Stomach (tissue), 9 donors: ENCODE data around the gene EHHADH. TPM values are rescaled to one million over a fixed set of nuclear protein-coding genes. Genes with fewer than 3 reads are reported as not detected.
A peak's percentile ranks its signal among the peaks of the same experiment; 100 is the strongest.

Experiments
- DNase-seq, 2 donors: peaks; one replicate each; pipeline versions ENCODE4 v3.0.0 to v3.0.0-alpha.2; 2013 to 2019
- H3K27ac ChIP-seq, 5 donors: fragments of 200-600 bp in 4 of 5; sonication (generic) in 4 of 5; one replicate each; pipeline ENCODE4 v1.5.1; 2013 to 2019; ENCODE audit warnings: mild to moderate bottlenecking in 1 of 5, moderate library complexity in 1 of 5
- H3K27me3 ChIP-seq, 3 donors: fragments of 200-600 bp; sonication (generic); one replicate each; pipeline ENCODE4 v1.5.1; 2017 to 2019; ENCODE audit warnings: mixed run types in 1 of 3
- H3K36me3 ChIP-seq, 4 donors: fragments of 200-600 bp; sonication (generic); 1 replicate in 3 of 4; 2 replicates in 1 of 4; pipeline ENCODE4 v1.5.1; 2016 to 2019
- H3K4me1 ChIP-seq, 4 donors: fragments of 200-600 bp; sonication (generic); one replicate each; pipeline ENCODE4 v1.5.1; 2016 to 2019
- H3K4me3 ChIP-seq, 4 donors: fragments of 200-600 bp; sonication (generic) in 3 of 4; one replicate each; pipeline ENCODE4 v1.5.1; 2016 to 2019; ENCODE audit warnings: mild to moderate bottlenecking in 1 of 4
- H3K9me3 ChIP-seq, 4 donors: fragments of 200-600 bp; sonication (generic); one replicate each; pipeline ENCODE4 v1.5.1; 2016 to 2019
- EP300 ChIP-seq: sonication (generic); formaldehyde crosslinking; IDR thresholded peaks from one replicate; pipeline ENCODE4 v1.6.1; 2017; ENCODE audit warnings: antibody characterized with exemption
- POLR2A ChIP-seq, 4 donors: fragments of 450-650 bp; IDR thresholded peaks; one replicate each; pipeline ENCODE4 v1.6.1; 2016; ENCODE audit warnings: antibody characterized with exemption in 4 of 4, control low read depth in 2 of 4, mild to moderate bottlenecking in 1 of 4, moderate library complexity in 1 of 4
- POLR2AphosphoS5 ChIP-seq, 3 donors: sonication (generic); formaldehyde crosslinking; IDR thresholded peaks; one replicate each; pipeline ENCODE4 v1.6.1; 2016; ENCODE audit warnings: antibody characterized with exemption in 3 of 3
- WGBS, 5 donors: extraction: QIAGEN DNeasy Blood & Tissue Kit in 3 of 5; methylation state at CpG; one replicate each; pipeline versions ENCODE4 v1.1.5 to v1.1.7; 2013 to 2018; 5-methylcytosine and 5-hydroxymethylcytosine counted together
- intact Hi-C: fragments of 100-400 bp; cut with DNase I; formaldehyde crosslinking; loops from one replicate; pipeline ENCODE4 v1.15.1; 2023; ENCODE audit warnings: low total_unique reads
- polyA plus RNA-seq, 3 donors: library from polyadenylated mRNA; stranded (reverse); fragments of 200-250 nt; gene quantifications; one replicate each; pipeline ENCODE4 v1.2.3, GENCODE V29; 2013
- total RNA-seq, 5 donors: library from RNA; depleted of rRNA; stranded (reverse); fragments of >200 nt; gene quantifications; one replicate each; pipeline versions ENCODE4 v1.1.0 to v1.2.3, GENCODE V29; 2014 to 2016
- TF ChIP-seq, protein P1 (sequence below), 7 experiments: fragments of 450-650 bp in 4 of 7; fragments of 200-600 bp in 3 of 7; sonication (generic) in 3 of 7; IDR thresholded peaks; one replicate each; pipeline ENCODE4 v1.5.1; 2016 to 2019; ENCODE audit warnings: antibody characterized with exemption in 7 of 7, control low read depth in 2 of 7, mild to moderate bottlenecking in 1 of 7
- donor health status: healthy with polysubstance abuse.
- donor health status: Bipolar disorder and iron deficiency.
- donor health status: healthy.

Gene EHHADH
- total and polyA plus RNA-seq, 8 donors = 0.58 to 18.3 (median 7.9) TPM

- no peak overlapping the region for H3K4me3 ChIP-seq
- H3K9me3 ChIP-seq = no peaks in the 10 kb centered on the region
- H3K27ac ChIP-seq = no peak overlapping the region
- TF ChIP-seq POLR2A (IDR thresholded peaks at IDR 0.05) (no peak), POLR2AphosphoS5 (IDR thresholded peaks at IDR 0.05) (no peak), EP300 (no peak)
- TF ChIP-seq, protein P1, sequence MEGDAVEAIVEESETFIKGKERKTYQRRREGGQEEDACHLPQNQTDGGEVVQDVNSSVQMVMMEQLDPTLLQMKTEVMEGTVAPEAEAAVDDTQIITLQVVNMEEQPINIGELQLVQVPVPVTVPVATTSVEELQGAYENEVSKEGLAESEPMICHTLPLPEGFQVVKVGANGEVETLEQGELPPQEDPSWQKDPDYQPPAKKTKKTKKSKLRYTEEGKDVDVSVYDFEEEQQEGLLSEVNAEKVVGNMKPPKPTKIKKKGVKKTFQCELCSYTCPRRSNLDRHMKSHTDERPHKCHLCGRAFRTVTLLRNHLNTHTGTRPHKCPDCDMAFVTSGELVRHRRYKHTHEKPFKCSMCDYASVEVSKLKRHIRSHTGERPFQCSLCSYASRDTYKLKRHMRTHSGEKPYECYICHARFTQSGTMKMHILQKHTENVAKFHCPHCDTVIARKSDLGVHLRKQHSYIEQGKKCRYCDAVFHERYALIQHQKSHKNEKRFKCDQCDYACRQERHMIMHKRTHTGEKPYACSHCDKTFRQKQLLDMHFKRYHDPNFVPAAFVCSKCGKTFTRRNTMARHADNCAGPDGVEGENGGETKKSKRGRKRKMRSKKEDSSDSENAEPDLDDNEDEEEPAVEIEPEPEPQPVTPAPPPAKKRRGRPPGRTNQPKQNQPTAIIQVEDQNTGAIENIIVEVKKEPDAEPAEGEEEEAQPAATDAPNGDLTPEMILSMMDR (IDR thresholded peaks at IDR 0.05) = no peak
- intact Hi-C loops = no loop called here
- H3K36me3 ChIP-seq = peaks cover 12 to 21% (median 18%) of the 10 kb centered on the region in 4 donors
- no peaks in the 10 kb centered on the region for H3K27me3 ChIP-seq
- DNase-seq = no peak
- no peaks in the 10 kb centered on the region for H3K4me1 ChIP-seq
These were observed 65.0 kb downstream of the EHHADH start for GRCh38 chr3:185188816-185189215.

DNA sequence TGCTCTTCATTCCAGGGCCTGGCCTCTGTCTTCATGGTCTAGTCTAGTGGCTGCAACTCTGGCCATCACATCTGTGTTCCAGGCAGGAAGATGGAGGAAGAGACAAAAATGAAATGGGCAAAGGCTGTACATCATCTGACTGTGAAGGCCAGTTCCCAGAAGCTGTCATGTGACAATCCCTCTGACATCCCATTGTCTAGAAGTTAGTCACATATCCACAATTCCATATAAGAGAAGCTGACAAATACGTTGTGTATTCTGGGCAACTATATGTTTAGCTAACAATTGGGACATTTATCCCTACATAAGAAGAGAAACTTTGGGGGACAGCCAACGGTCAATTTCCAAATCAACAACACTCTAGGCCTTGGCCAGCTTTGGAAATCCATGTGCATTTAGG, 66.5 kb downstream of the EHHADH start:
- Histone ChIP-seq H3K4me1 (no peaks in the 10 kb centered on the region), H3K36me3 (peaks cover 3 to 10% (median 8%) of the 10 kb centered on the region in 4 donors), H3K27ac (no peak overlapping the region), H3K4me3 (no peak overlapping the region), H3K27me3 (no peaks in the 10 kb centered on the region), H3K9me3 (no peaks in the 10 kb centered on the region)
- intact Hi-C loops = no loop called here
- 65 to 83% (median 71%) methylated on average over 2 of the region's 2 CpGs for WGBS, 5 donors
- no peak for DNase-seq
- TF ChIP-seq POLR2AphosphoS5 (IDR thresholded peaks at IDR 0.05) (no peak), EP300 (no peak), POLR2A (IDR thresholded peaks at IDR 0.05) (no peak)
- TF ChIP-seq, protein P1 (IDR thresholded peaks at IDR 0.05) = no peak

- Histone ChIP-seq H3K4me1 (peaks cover 0 to 21% (median 8%) of the 10 kb centered on the region in 4 donors), H3K9me3 (no peaks in the 10 kb centered on the region), H3K27me3 (peaks cover 0 to 3% (median 0%) of the 10 kb centered on the region in 3 donors), H3K4me3 (no peak overlapping the region), H3K27ac (no peak overlapping the region), H3K36me3 (no peaks in the 10 kb centered on the region)
- DNase-seq = peak in 1 of 2 donors; percentile 75
- no peak for TF ChIP-seq POLR2AphosphoS5 (IDR thresholded peaks at IDR 0.05)
- TF ChIP-seq POLR2A (IDR thresholded peaks at IDR 0.05) = no peak
- TF ChIP-seq, protein P1 (IDR thresholded peaks at IDR 0.05) = peak in 5 of 7 experiments; percentile 39 to 56 (median 47)
- TF ChIP-seq EP300 = no peak
- WGBS, 5 donors = 19 to 24% (median 22%) methylated on average over 10 of the region's 10 CpGs
- intact Hi-C loops = loop anchor here (10.0 kb wide), 1 partner anchor 302 kb away; no protein-coding TSS in a partner anchor
These were observed 77.0 kb downstream of the EHHADH start for GRCh38 chr3:185176750-185177359.

DNA sequence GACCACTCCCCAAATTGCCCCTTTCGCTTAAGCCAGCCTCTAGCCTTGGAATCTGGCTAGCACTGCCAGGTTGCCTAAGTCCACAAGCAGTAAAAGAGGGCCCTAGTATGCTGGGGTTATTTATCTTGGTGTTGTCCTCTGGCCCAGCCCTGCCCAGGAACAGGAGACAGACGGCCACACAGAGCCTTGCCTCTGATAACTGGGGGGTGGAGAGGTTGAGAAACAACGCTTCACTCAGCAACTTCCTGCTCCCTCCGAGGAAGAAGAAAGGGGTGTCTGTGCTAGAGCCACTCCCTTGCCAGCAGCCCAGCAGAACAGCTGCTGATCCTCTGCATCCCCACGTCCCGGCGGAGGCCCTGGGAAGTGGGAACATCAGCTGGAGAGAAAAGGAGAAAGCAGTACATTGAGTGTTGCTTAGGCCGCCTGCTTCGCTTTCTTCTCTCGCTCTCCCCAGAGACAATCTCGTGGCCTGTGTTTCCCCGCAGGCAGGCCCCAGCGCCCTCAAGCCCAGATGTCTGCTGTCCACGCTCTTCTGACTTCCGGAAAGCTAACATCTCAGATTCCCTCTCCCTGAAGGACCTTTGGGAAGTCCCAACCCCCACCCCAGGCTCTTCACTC, 78.4 kb downstream of the EHHADH start:
- intact Hi-C loops = loop anchor here (10.0 kb wide), 1 partner anchor 301 kb away; no protein-coding TSS in a partner anchor
- DNase-seq = peak; percentile 32 to 85
- no peaks in the 10 kb centered on the region for H3K9me3 ChIP-seq

More for the DNA sequence above, 78.4 kb downstream of the EHHADH start:
- TF ChIP-seq POLR2AphosphoS5 (IDR thresholded peaks at IDR 0.05) (no peak), EP300 (no peak), POLR2A (IDR thresholded peaks at IDR 0.05) (no peak)
- TF ChIP-seq, protein P1 (IDR thresholded peaks at IDR 0.05) = no peak
- Histone ChIP-seq H3K4me3 (peak overlapping the region in 1 of 4 donors; percentile 15), H3K27me3 (peaks cover 0 to 3% (median 0%) of the 10 kb centered on the region in 3 donors), H3K27ac (peak overlapping the region in 4 of 5 donors; percentile 21 to 54 (median 36)), H3K4me1 (peaks cover 0 to 21% (median 8%) of the 10 kb centered on the region in 4 donors), H3K36me3 (no peaks in the 10 kb centered on the region)
- 30 to 36% (median 32%) methylated on average over 13 to 15 of the region's 15 CpGs for WGBS, 5 donors
